ENCODE measurements around the gene USP48.
"Not testable (repeated sequence)": the region's sequence is repeated elsewhere in the genome, so short reads cannot be mapped to it uniquely, and the experiment has no call there.

USP48 gene

GRCh38 chr1:21782349-21782867 lies 541 bp downstream of the USP48 start:
- TF ChIP-seq CTCF (IDR thresholded peaks at IDR 0.05; ENCODE audit: control insufficient read depth, extremely low read depth, insufficient read depth), result peak; percentile 26; the same call in 1 of the 2 replicates
- no peak for DNase-seq (ENCODE audit: low read depth)
- H3K4me3 ChIP-seq (ENCODE audit: low read depth, low read length), result peak overlapping the region; percentile 63

- peak overlapping the region; percentile 63 for H3K4me3 ChIP-seq (ENCODE audit: low read depth, low read length)
- DNase-seq (ENCODE audit: low read depth), result no peak
- no peak for TF ChIP-seq CTCF (IDR thresholded peaks at IDR 0.05; ENCODE audit: control insufficient read depth, extremely low read depth, insufficient read depth)
Observed at GRCh38 chr1:21781815-21782348, 1.1 kb downstream of the USP48 start.

- DNase-seq (ENCODE audit: low read depth), result no peak
- no peak for TF ChIP-seq CTCF (IDR thresholded peaks at IDR 0.05; ENCODE audit: control insufficient read depth, extremely low read depth, insufficient read depth)
- no peak overlapping the region for H3K4me3 ChIP-seq (ENCODE audit: low read depth, low read length)
Observed at GRCh38 chr1:21779613-21780521, 3.1 kb downstream of the USP48 start.

GRCh38 chr1:21778405-21778727 lies 4.6 kb downstream of the USP48 start:
- no peak for DNase-seq (ENCODE audit: low read depth)
- H3K4me3 ChIP-seq (ENCODE audit: low read depth, low read length), result no peak overlapping the region
- TF ChIP-seq CTCF (IDR thresholded peaks at IDR 0.05; ENCODE audit: control insufficient read depth, extremely low read depth, insufficient read depth), result no peak

GRCh38 chr1:21776925-21777324 lies 6.0 kb downstream of the USP48 start:
- H3K4me3 ChIP-seq (ENCODE audit: low read depth, low read length); DNase-seq (ENCODE audit: low read depth): not testable (repeated sequence)

GRCh38 chr1:21775985-21776562 lies 6.9 kb downstream of the USP48 start:
- no peak for TF ChIP-seq CTCF (IDR thresholded peaks at IDR 0.05; ENCODE audit: control insufficient read depth, extremely low read depth, insufficient read depth)
- no peak for DNase-seq (ENCODE audit: low read depth)
- no peak overlapping the region for H3K4me3 ChIP-seq (ENCODE audit: low read depth, low read length)

GRCh38 chr1:21775550-21775914 lies 7.4 kb downstream of the USP48 start:
- no peak for TF ChIP-seq CTCF (IDR thresholded peaks at IDR 0.05; ENCODE audit: control insufficient read depth, extremely low read depth, insufficient read depth)
- no peak for DNase-seq (ENCODE audit: low read depth)
- no peak overlapping the region for H3K4me3 ChIP-seq (ENCODE audit: low read depth, low read length)
